MM.1S (cell line): ENCODE results near the gene PPP1R18.
"Not testable (repeated sequence)": the region's sequence is repeated elsewhere in the genome, so short reads cannot be mapped to it uniquely, and the experiment has no call there.

Source experiments
- DNase-seq: peaks from one replicate; pipeline ENCODE4 v3.0.0-alpha.2; 2015
- H2AFZ ChIP-seq: fragments of 300-600 bp; sonication (generic); 2 replicates; pipeline ENCODE4 v1.6.0; 2016; ENCODE audit warnings: antibody characterized with exemption, low read length
- H3F3A ChIP-seq: fragments of 300-600 bp; sonication (generic); 2 replicates; pipeline ENCODE4 v1.6.1; 2016; ENCODE audit warnings: mild to moderate bottlenecking, antibody characterized with exemption, low read length, moderate library complexity, mixed read lengths; ENCODE audit not compliant: insufficient read depth
- H3K27ac ChIP-seq: fragments of 300-600 bp; sonication (generic); 2 replicates; pipeline ENCODE4 v1.5.1; 2016; ENCODE audit warnings: mild to moderate bottlenecking, low read length
- H3K27me3 ChIP-seq: fragments of 300-600 bp; sonication (generic); replicated peaks from 2 replicates; pipeline ENCODE4 v1.6.0; 2016; ENCODE audit warnings: low read length; ENCODE audit not compliant: insufficient read depth
- H3K36me3 ChIP-seq: fragments of 300-600 bp; sonication (generic); replicated peaks from 2 replicates; pipeline ENCODE4 v1.6.1; 2016; ENCODE audit warnings: mild to moderate bottlenecking, low read length, mixed read lengths; ENCODE audit not compliant: insufficient read depth
- H3K4me1 ChIP-seq: fragments of 300-600 bp; sonication (generic); 2 replicates; pipeline ENCODE4 v1.6.1; 2016; ENCODE audit warnings: low read length, mixed read lengths
- H3K4me2 ChIP-seq: fragments of 300-600 bp; sonication (generic); 2 replicates; pipeline ENCODE4 v1.6.0; 2016; ENCODE audit warnings: low read depth, low read length
- H3K4me3 ChIP-seq: fragments of 300-600 bp; sonication (generic); 2 replicates; pipeline ENCODE4 v1.5.1; 2016; ENCODE audit warnings: low read length, mixed read lengths
- H3K79me2 ChIP-seq: fragments of 300-600 bp; sonication (generic); 2 replicates; pipeline ENCODE4 v1.6.1; 2016; ENCODE audit warnings: mixed run types, low read length, mixed read lengths
- H3K9ac ChIP-seq: fragments of 300-600 bp; sonication (generic); 2 replicates; pipeline ENCODE4 v1.6.1; 2016; ENCODE audit warnings: low read length, mixed read lengths
- H3K9me2 ChIP-seq: fragments of 300-600 bp; sonication (generic); replicated peaks from 2 replicates; pipeline ENCODE4 v1.6.1; 2016; ENCODE audit warnings: mild to moderate bottlenecking, low read length, mixed read lengths; ENCODE audit not compliant: insufficient read depth
- H3K9me3 ChIP-seq: fragments of 300-600 bp; sonication (generic); replicated peaks from 2 replicates; pipeline ENCODE4 v1.6.1; 2016; ENCODE audit warnings: mild to moderate bottlenecking, low read length, mixed read lengths; ENCODE audit not compliant: insufficient read depth
- H4K20me1 ChIP-seq: fragments of 300-600 bp; sonication (generic); 2 replicates; pipeline ENCODE4 v1.6.1; 2016; ENCODE audit warnings: mild to moderate bottlenecking, low read length, moderate library complexity, mixed read lengths; ENCODE audit not compliant: insufficient read depth
- EZH2 ChIP-seq: fragments of 300-600 bp; sonication (generic); optimal IDR thresholded peaks from 2 replicates; pipeline ENCODE3; 2017; ENCODE audit warnings: low read depth, mild to moderate bottlenecking, antibody characterized with exemption, low read length, mixed read lengths
- EZH2phosphoT487 ChIP-seq: fragments of 300-600 bp; sonication (generic); IDR thresholded peaks from 2 replicates; pipeline ENCODE4 v1.6.1; 2018; ENCODE audit warnings: antibody characterized with exemption, low read length
- TF ChIP-seq, protein P1 (sequence below): fragments of 300-600 bp; sonication (generic); IDR thresholded peaks from 2 replicates; pipeline ENCODE4 v1.5.1; 2016; ENCODE audit warnings: antibody characterized with exemption, low read length, mixed read lengths

Gene PPP1R18

GRCh38 chr6:30723159-30723842 lies 36.9 kb upstream of the PPP1R18 start:
- not testable (repeated sequence) for DNase-seq, H3K27ac ChIP-seq, H3K27me3 ChIP-seq, H3K9me2 ChIP-seq, H3K9ac ChIP-seq, H2AFZ ChIP-seq, H3K9me3 ChIP-seq, H3K36me3 ChIP-seq
- H3K4me1 ChIP-seq: peaks cover 28% of the 10 kb centered on the region
- 0 out of 2 replicates have a peak overlapping the region, but pooled peaks have one; percentile 95 for H3K4me3 ChIP-seq
- H4K20me1 ChIP-seq: peaks cover 28% of the 10 kb centered on the region
- peaks cover 87% of the 10 kb centered on the region for H3F3A ChIP-seq
- H3K4me2 ChIP-seq: peak overlapping the region; percentile 80
- H3K79me2 ChIP-seq: peaks cover 55% of the 10 kb centered on the region

GRCh38 chr6:30722280-30723112 lies 36.1 kb upstream of the PPP1R18 start:
- Histone ChIP-seq H3K4me3 (peak overlapping the region; percentile 95), H3K9me3 (no peaks in the 10 kb centered on the region), H2AFZ (no peak overlapping the region), H3K79me2 (peaks cover 55% of the 10 kb centered on the region), H3K4me2 (peak overlapping the region; percentile 80), H3K4me1 (peaks cover 28% of the 10 kb centered on the region), H3K9me2 (no peaks in the 10 kb centered on the region), H3K27ac (peak overlapping the region; percentile 67; the same call in 1 of the 2 replicates), H3K27me3 (no peaks in the 10 kb centered on the region), H3K9ac (peak overlapping the region; percentile 86; the same call in 1 of the 2 replicates), H4K20me1 (peaks cover 28% of the 10 kb centered on the region), H3K36me3 (no peaks in the 10 kb centered on the region), H3F3A (peaks cover 85% of the 10 kb centered on the region)
- peak; percentile 77 for DNase-seq
- no peak for TF ChIP-seq EZH2phosphoT487
- TF ChIP-seq, protein P1, sequence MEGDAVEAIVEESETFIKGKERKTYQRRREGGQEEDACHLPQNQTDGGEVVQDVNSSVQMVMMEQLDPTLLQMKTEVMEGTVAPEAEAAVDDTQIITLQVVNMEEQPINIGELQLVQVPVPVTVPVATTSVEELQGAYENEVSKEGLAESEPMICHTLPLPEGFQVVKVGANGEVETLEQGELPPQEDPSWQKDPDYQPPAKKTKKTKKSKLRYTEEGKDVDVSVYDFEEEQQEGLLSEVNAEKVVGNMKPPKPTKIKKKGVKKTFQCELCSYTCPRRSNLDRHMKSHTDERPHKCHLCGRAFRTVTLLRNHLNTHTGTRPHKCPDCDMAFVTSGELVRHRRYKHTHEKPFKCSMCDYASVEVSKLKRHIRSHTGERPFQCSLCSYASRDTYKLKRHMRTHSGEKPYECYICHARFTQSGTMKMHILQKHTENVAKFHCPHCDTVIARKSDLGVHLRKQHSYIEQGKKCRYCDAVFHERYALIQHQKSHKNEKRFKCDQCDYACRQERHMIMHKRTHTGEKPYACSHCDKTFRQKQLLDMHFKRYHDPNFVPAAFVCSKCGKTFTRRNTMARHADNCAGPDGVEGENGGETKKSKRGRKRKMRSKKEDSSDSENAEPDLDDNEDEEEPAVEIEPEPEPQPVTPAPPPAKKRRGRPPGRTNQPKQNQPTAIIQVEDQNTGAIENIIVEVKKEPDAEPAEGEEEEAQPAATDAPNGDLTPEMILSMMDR: peak; percentile 92

GRCh38 chr6:30722025-30722279 lies 35.5 kb upstream of the PPP1R18 start:
- peak overlapping the region; percentile 67; the same call in 1 of the 2 replicates for H3K27ac ChIP-seq
- H3K4me1 ChIP-seq: peaks cover 28% of the 10 kb centered on the region
- not testable (repeated sequence) for H3K36me3 ChIP-seq

DNA sequence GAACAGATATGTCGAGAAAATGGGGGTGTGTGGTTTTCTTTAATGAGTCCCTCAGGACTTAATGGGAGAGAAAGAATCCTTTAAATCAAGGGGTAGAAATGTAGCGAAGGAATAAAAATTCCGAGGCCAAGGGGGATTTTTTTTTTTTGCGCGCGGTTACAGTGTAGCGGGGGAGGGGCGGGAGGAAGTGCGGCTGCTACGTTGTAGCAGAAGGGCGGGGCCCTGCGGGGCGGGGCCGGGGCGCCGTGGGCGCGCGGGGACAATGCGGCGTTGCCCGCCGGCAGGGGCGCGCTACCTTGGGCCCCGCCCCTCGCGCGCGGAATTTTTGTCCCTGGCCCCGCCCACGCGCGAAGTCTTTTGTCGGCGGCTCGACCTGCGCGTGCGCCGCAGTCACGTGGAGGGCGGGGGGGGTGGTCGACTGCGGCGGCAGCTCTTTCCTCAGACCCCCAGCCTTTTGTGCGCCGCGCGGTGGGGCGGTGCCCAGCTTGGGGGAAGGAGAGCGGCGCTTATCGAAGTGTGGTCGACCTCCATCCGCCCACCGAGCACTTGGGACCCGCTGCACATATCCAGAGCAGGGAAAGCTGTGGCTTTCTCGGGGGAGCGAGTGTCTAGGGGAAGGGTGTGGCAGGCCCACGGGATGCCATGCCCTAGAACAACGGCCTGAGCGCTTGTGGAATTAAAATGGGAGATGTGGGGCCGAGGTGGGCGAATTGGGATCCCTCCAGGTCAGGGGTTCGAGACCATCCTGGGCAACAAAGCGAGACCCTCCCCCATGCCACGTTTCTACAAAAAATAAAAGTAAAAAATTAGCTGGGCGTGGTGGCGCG lies 35.0 kb upstream of the PPP1R18 start:
- H3K36me3 ChIP-seq: no peaks in the 10 kb centered on the region
- H3K9ac ChIP-seq: peak overlapping the region; percentile 96
- DNase-seq: peak; percentile 89
- H3K9me3 ChIP-seq: no peaks in the 10 kb centered on the region
- H3K4me3 ChIP-seq: peak overlapping the region; percentile 95
- H4K20me1 ChIP-seq: peaks cover 28% of the 10 kb centered on the region
- no peaks in the 10 kb centered on the region for H3K27me3 ChIP-seq
- peaks cover 74% of the 10 kb centered on the region for H3F3A ChIP-seq
- H2AFZ ChIP-seq: no peak overlapping the region
- TF ChIP-seq EZH2phosphoT487: no peak
- TF ChIP-seq, protein P1: peak; percentile 15
- no peak for TF ChIP-seq EZH2
- peaks cover 28% of the 10 kb centered on the region for H3K4me1 ChIP-seq
- peak overlapping the region; percentile 92 for H3K27ac ChIP-seq
- no peaks in the 10 kb centered on the region for H3K9me2 ChIP-seq
- H3K79me2 ChIP-seq: peaks cover 58% of the 10 kb centered on the region
- peak overlapping the region; percentile 80 for H3K4me2 ChIP-seq

More at GRCh38 chr6:30722025-30722279, 35.5 kb upstream of the PPP1R18 start:
- peak overlapping the region; percentile 95 for H3K4me3 ChIP-seq
- peaks cover 28% of the 10 kb centered on the region for H4K20me1 ChIP-seq
- H3K9me3 ChIP-seq, H3K27me3 ChIP-seq, H2AFZ ChIP-seq, H3K9me2 ChIP-seq, DNase-seq: not testable (repeated sequence)
- H3F3A ChIP-seq: peaks cover 80% of the 10 kb centered on the region
- H3K79me2 ChIP-seq: peaks cover 55% of the 10 kb centered on the region
- peak overlapping the region; percentile 86 for H3K9ac ChIP-seq
- peak overlapping the region; percentile 80 for H3K4me2 ChIP-seq
